Gastrocnemius medialis (tissue), 4 donors: ENCODE data around the gene BAG5. TPM values are rescaled to one million over a fixed set of nuclear protein-coding genes. Genes with fewer than 3 reads are reported as not detected.
"Not testable (repeated sequence)": the region's sequence is repeated elsewhere in the genome, so short reads cannot be mapped to it uniquely, and the experiment has no call there.

Experiments used
- ATAC-seq, 2 donors: fragments of 150-250 bp; one replicate each; pipeline ENCODE4 v1.9.1; 2016
- DNase-seq, 2 donors: peaks; one replicate each; pipeline ENCODE4 v3.0.0-alpha.2; 2019
- H3K27ac ChIP-seq, 4 donors: fragments of 200-600 bp; sonication (generic); 1 replicate in 1 of 4; 2 replicates in 3 of 4; pipeline ENCODE4 v1.5.1; 2016 to 2018; ENCODE audit warnings: mild to moderate bottlenecking in 2 of 4, moderate library complexity in 1 of 4
- H3K27me3 ChIP-seq, 3 donors: fragments of 200-600 bp; sonication (generic) in 2 of 3; 1 replicate in 1 of 3; 2 replicates in 2 of 3; pipeline versions ENCODE4 v1.5.1 to v1.6.0; 2016 to 2019; ENCODE audit warnings: mild to moderate bottlenecking in 1 of 3, moderate library complexity in 1 of 3
- H3K36me3 ChIP-seq, 2 donors: fragments of 200-600 bp; sonication (generic) in 1 of 2; one replicate each; pipeline ENCODE4 v1.5.1; 2017 to 2018
- H3K4me1 ChIP-seq, 2 donors: fragments of 200-600 bp; sonication (generic) in 1 of 2; one replicate each; pipeline ENCODE4 v1.5.1; 2016 to 2017; ENCODE audit warnings: mild to moderate bottlenecking in 2 of 2
- H3K4me3 ChIP-seq, 4 donors: fragments of 200-600 bp; sonication (generic) in 3 of 4; 1 replicate in 1 of 4; 2 replicates in 3 of 4; pipeline ENCODE4 v1.5.1; 2016 to 2019; ENCODE audit warnings: mild to moderate bottlenecking in 2 of 4
- H3K9me3 ChIP-seq, 3 donors: fragments of 200-600 bp; sonication (generic) in 2 of 3; 1 replicate in 1 of 3; 2 replicates in 2 of 3; pipeline ENCODE4 v1.5.1; 2016 to 2019
- CTCF ChIP-seq, 5 experiments: fragments of 450-650 bp in 3 of 5; fragments of 200-600 bp in 2 of 5; sonication (generic) in 2 of 5; IDR thresholded peaks in 4 of 5; conservative IDR thresholded peaks in 1 of 5; 1 replicate in 4 of 5; 2 replicates in 1 of 5; pipeline ENCODE4 v1.5.1; 2016 to 2019; ENCODE audit warnings: antibody characterized with exemption in 5 of 5, mild to moderate bottlenecking in 3 of 5, moderate library complexity in 3 of 5
- POLR2A ChIP-seq, 2 donors: fragments of 450-650 bp; IDR thresholded peaks; one replicate each; pipeline ENCODE4 v1.6.1; 2017; ENCODE audit warnings: antibody characterized with exemption in 2 of 2, mild to moderate bottlenecking in 2 of 2, moderate library complexity in 2 of 2
- in situ Hi-C, 4 donors: fragments of 200-750 bp; cut with MboI; loops; one replicate each; pipeline versions ENCODE4 v1.15.0 to v1.8.0; 2017; ENCODE audit warnings: low sequenced_read_pairs in 4 of 4
- intact Hi-C: fragments of 100-400 bp; cut with DNase I; formaldehyde crosslinking; loops from one replicate; pipeline ENCODE4 v1.15.1; 2023; ENCODE audit warnings: low total_unique reads
- total RNA-seq, 4 donors: library from RNA; depleted of rRNA; stranded (reverse); fragments of >200 nt; gene quantifications; one replicate each; pipeline versions ENCODE4 v1.1.0 to v1.2.3, GENCODE V29; 2016

The BAG5 gene
- total RNA-seq, 4 donors from 2014 or later, result 16.9 to 22.6 (median 21.0) TPM

- Histone ChIP-seq H3K27me3 (peaks cover 0 to 1% (median 0%) of the 10 kb centered on the region in 3 donors), H3K4me1 (peaks cover 16 to 27% of the 10 kb centered on the region in 2 donors), H3K27ac (peak overlapping the region; percentile 86 to 94 (median 90)), H3K36me3 (peaks cover 0 to 15% of the 10 kb centered on the region in 2 donors), H3K9me3 (no peaks in the 10 kb centered on the region), H3K4me3 (peak overlapping the region; percentile 79 to 97 (median 84))
- in situ Hi-C loops (no loop called here), intact Hi-C loops (no loop called here)
- DNase-seq, result no peak
- peak; percentile 12 to 47 for ATAC-seq
- TF ChIP-seq CTCF (IDR thresholded peaks at IDR 0.05 in 4 of 5, conservative IDR thresholded peaks at IDR 0.05 in 1 of 5) (no peak), POLR2A (IDR thresholded peaks at IDR 0.05) (no peak)
These were observed 34.3 kb downstream of the BAG5 start for GRCh38 chr14:103528146-103528586.

- Histone ChIP-seq H3K4me3 (peak overlapping the region in 3 of 4 donors; percentile 79 to 88 (median 81)), H3K4me1 (peaks cover 21 to 32% of the 10 kb centered on the region in 2 donors), H3K9me3 (no peaks in the 10 kb centered on the region), H3K36me3 (peaks cover 0 to 11% of the 10 kb centered on the region in 2 donors), H3K27ac (peak overlapping the region; percentile 86 to 94 (median 90)), H3K27me3 (peaks cover 0 to 6% (median 0%) of the 10 kb centered on the region in 3 donors)
- DNase-seq, result no peak
- TF ChIP-seq CTCF (IDR thresholded peaks at IDR 0.05 in 4 of 5, conservative IDR thresholded peaks at IDR 0.05 in 1 of 5), result no peak
- no peak for TF ChIP-seq POLR2A (IDR thresholded peaks at IDR 0.05)
- in situ Hi-C loops (no loop called here), intact Hi-C loops (no loop called here)
- no peak for ATAC-seq
These were observed 34.9 kb downstream of the BAG5 start for GRCh38 chr14:103527408-103528145.

GRCh38 chr14:103526914-103527248 lies 35.6 kb downstream of the BAG5 start:
- TF ChIP-seq POLR2A (IDR thresholded peaks at IDR 0.05), result no peak
- no peak for TF ChIP-seq CTCF (IDR thresholded peaks at IDR 0.05 in 4 of 5, conservative IDR thresholded peaks at IDR 0.05 in 1 of 5)
- peaks cover 0 to 4% of the 10 kb centered on the region in 2 donors for H3K36me3 ChIP-seq
- peaks cover 25 to 36% of the 10 kb centered on the region in 2 donors for H3K4me1 ChIP-seq
- ATAC-seq (no peak), DNase-seq (no peak)
- intact Hi-C loops (no loop called here), in situ Hi-C loops (no loop called here)
- peaks cover 0 to 11% (median 4%) of the 10 kb centered on the region in 3 donors for H3K27me3 ChIP-seq
- peak overlapping the region in 3 of 4 donors; percentile 86 to 94 (median 91) for H3K27ac ChIP-seq
- no peak overlapping the region for H3K4me3 ChIP-seq
- no peaks in the 10 kb centered on the region for H3K9me3 ChIP-seq

- Histone ChIP-seq H3K4me1 (peaks cover 25 to 38% of the 10 kb centered on the region in 2 donors), H3K4me3 (no peak overlapping the region), H3K27ac (peak overlapping the region in 2 of 4 donors; percentile 91 to 94), H3K36me3 (peaks cover 0 to 4% of the 10 kb centered on the region in 2 donors), H3K9me3 (no peaks in the 10 kb centered on the region), H3K27me3 (peaks cover 0 to 14% (median 4%) of the 10 kb centered on the region in 3 donors)
- ATAC-seq (no peak), DNase-seq (no peak)
- in situ Hi-C loops (no loop called here), intact Hi-C loops (no loop called here)
- TF ChIP-seq POLR2A (IDR thresholded peaks at IDR 0.05), result no peak
- TF ChIP-seq CTCF (IDR thresholded peaks at IDR 0.05 in 4 of 5, conservative IDR thresholded peaks at IDR 0.05 in 1 of 5), result no peak
These were observed 36.1 kb downstream of the BAG5 start for GRCh38 chr14:103526247-103526913.

GRCh38 chr14:103525430-103526246 lies 36.8 kb downstream of the BAG5 start:
- not testable (repeated sequence) for H3K27ac ChIP-seq

More at GRCh38 chr14:103525430-103526246, 36.8 kb downstream of the BAG5 start:
- DNase-seq, ATAC-seq, H3K9me3 ChIP-seq, H3K36me3 ChIP-seq, intact Hi-C loops, H3K4me3 ChIP-seq, in situ Hi-C loops: not testable (repeated sequence)
- Histone ChIP-seq H3K27me3 (peaks cover 0 to 22% (median 5%) of the 10 kb centered on the region in 3 donors), H3K4me1 (peaks cover 28 to 37% of the 10 kb centered on the region in 2 donors)
